ENCODE data around the gene TTC16. TPM values are rescaled to one million over a fixed set of nuclear protein-coding genes. Genes with fewer than 3 reads are reported as not detected.

Gene TTC16
- total and polyA plus RNA-seq, 2 of the 8 experiments (the other 6 are each of a cell fraction or from before 2014, with no cell fraction given): 0.03 TPM; not detected in 1

- H3K4ac ChIP-seq (replicated peaks; ENCODE audit: insufficient read length, low read depth, low read length): no peak overlapping the region
- H3K4me2 ChIP-seq (ENCODE audit: insufficient read depth in 1 of 2, low read depth in 2 of 2, low read length in 2 of 2): peak overlapping the region; percentile 59 to 99
- H2BK15ac ChIP-seq (ENCODE audit: low read length): no peak overlapping the region
- H3K79me2 ChIP-seq (ENCODE audit: control insufficient read depth in 1 of 2, insufficient read depth in 2 of 2, low read length in 2 of 2): no peaks in the 10 kb centered on the region
- no peak for DNase-seq (ENCODE audit: low read depth in 1 of 2, low spot score in 2 of 2)
- no peaks in the 10 kb centered on the region for H3K36me3 ChIP-seq (ENCODE audit: control insufficient read depth in 2 of 4, insufficient read depth in 4 of 4, low read length in 3 of 4)
- no peak overlapping the region for H3K14ac ChIP-seq (ENCODE audit: insufficient read length)
- H4K91ac ChIP-seq (replicated peaks; ENCODE audit: insufficient read length, low read length): no peak overlapping the region
- H2BK12ac ChIP-seq (ENCODE audit: low read depth, low read length): no peak overlapping the region; the same call in 1 of the 2 replicates
- H3K4me1 ChIP-seq (replicated peaks in 1 of 4; ENCODE audit: control insufficient read depth in 3 of 4, insufficient read depth in 4 of 4, low read length in 3 of 4): peaks cover 0 to 28% (median 20%) of the 10 kb centered on the region in 4 experiments; a peak in 6 of 7 replicates
- H3K27ac ChIP-seq (ENCODE audit: low read depth, low read length): no peak overlapping the region
- no peaks in the 10 kb centered on the region; the same call in 1 of the 2 replicates for H3K79me1 ChIP-seq (ENCODE audit: low read depth, low read length)
- H2BK5ac ChIP-seq (ENCODE audit: low read depth, low read length): peak overlapping the region; percentile 24; the same call in 1 of the 2 replicates
- H4K20me1 ChIP-seq (replicated peaks in 1 of 2; ENCODE audit: control insufficient read depth in 1 of 2, insufficient read depth in 2 of 2, low read length in 2 of 2): peaks cover 0 to 3% of the 10 kb centered on the region in 2 experiments
- no peak overlapping the region for H3K23ac ChIP-seq (ENCODE audit: insufficient read length)
- H4K8ac ChIP-seq (ENCODE audit: extremely low read depth, insufficient read depth, low read length): no peak overlapping the region; the same call in 1 of the 2 replicates
- no peak overlapping the region for H2AK5ac ChIP-seq (ENCODE audit: low read depth, low read length)
- FAIRE-seq: no peak
- H2BK20ac ChIP-seq (ENCODE audit: low read length): no peak overlapping the region
- ChIA-PET CTCF (ENCODE audit: partially characterized antibody) (interaction anchor here (0.8 to 3.3 kb wide), 7 partner anchors 13 to 189 kb away, joined by 3 to 24 read pairs (median 4); partner anchors contain the start of genes CDK9 and TOR2A), POLR2A (ENCODE audit: partially characterized antibody) (interaction anchor here (0.7 to 2.7 kb wide), 6 partner anchors 9 to 264 kb away, joined by 3 to 17 read pairs (median 5); partner anchors contain the start of genes CFAP157, LRSAM1, RPL12 and TOR2A)
- TF ChIP-seq MAX (IDR thresholded peaks at IDR 0.05) (0 out of 2 replicates have a peak, but pooled peaks have one; percentile 18), ASH2L (IDR thresholded peaks at IDR 0.05; ENCODE audit: low read length) (peak; percentile 14), RAD21 (IDR thresholded peaks at IDR 0.05 in 1 of 2, conservative IDR thresholded peaks at IDR 0.05 in 1 of 2; ENCODE audit: low read depth in 2 of 2, low read length in 2 of 2) (no peak)
- peak overlapping the region in 2 of 4 experiments; percentile 42 to 45; a peak in 4 of 7 replicates for H3K9ac ChIP-seq (replicated peaks in 1 of 4; ENCODE audit: extremely low read depth in 1 of 4, low read depth in 3 of 4, low read length in 3 of 4)
- peaks cover 10% of the 10 kb centered on the region; the same call in 1 of the 2 replicates for H3K23me2 ChIP-seq (ENCODE audit: low read depth, low read length)
- H2AFZ ChIP-seq (ENCODE audit: low read length): no peak overlapping the region
- 1% methylated on average over 21 of the region's 44 CpGs; no CpG with 5 or more reads in 1 of the 2 experiments for WGBS, 2 experiments (ENCODE audit: extremely low coverage in 1 of 2, insufficient coverage in 1 of 2, insufficient read length in 1 of 2, insufficient replicate concordance in 2 of 2, low coverage in 1 of 2, low lambda C conversion rate in 2 of 2, missing lambda C conversion rate in 1 of 2)
- H4K5ac ChIP-seq (ENCODE audit: insufficient read length, low read depth, low read length): no peak overlapping the region
- H3K4me3 ChIP-seq (ENCODE audit: extremely low read depth in 1 of 4, insufficient read depth in 2 of 4, low read depth in 3 of 4, low read length in 4 of 4): peak overlapping the region; percentile 64 to 82 (median 75)
- no peak overlapping the region for H2BK120ac ChIP-seq (replicated peaks; ENCODE audit: low read depth, low read length)
- no peak overlapping the region; the same call in 1 of the 2 replicates for H3K18ac ChIP-seq (ENCODE audit: extremely low read depth, low read length)
- H3K27me3 ChIP-seq (replicated peaks in 1 of 4; ENCODE audit: control insufficient read depth in 3 of 4, extremely low read depth in 1 of 4, insufficient read depth in 3 of 4, low read length in 3 of 4): 0 out of 7 replicates have a peak, but pooled peaks cover 0 to 2% (median 0%) of the 10 kb centered on the region in 4 experiments
- H3K9me3 ChIP-seq (ENCODE audit: insufficient read depth in 2 of 2, low read depth in 1 of 2, low read length in 1 of 2): no peaks in the 10 kb centered on the region
- no peak overlapping the region for H3K56ac ChIP-seq (replicated peaks; ENCODE audit: insufficient read length, low read depth, low read length)
These were observed 869 bp upstream of the TTC16 start for GRCh38 chr9:127714951-127715469.
